Hepatocyte (in vitro differentiated cells): ENCODE results near the gene KLHL20.
A peak's percentile ranks its signal among the peaks of the same experiment; 100 is the strongest.

Source experiments
- CTCF ChIP-seq: fragments of 200-600 bp; sonication (generic); IDR thresholded peaks from 2 replicates; pipeline ENCODE4 v1.5.1; 2016; ENCODE audit warnings: antibody characterized with exemption, mild to moderate bottlenecking; ENCODE audit not compliant: poor library complexity
- EZH2 ChIP-seq: fragments of 200-600 bp; sonication (generic); IDR thresholded peaks from 2 replicates; pipeline ENCODE4 v1.6.1; 2016; ENCODE audit warnings: antibody characterized with exemption, mild to moderate bottlenecking, borderline replicate concordance

- TF ChIP-seq CTCF, result peak; percentile 10
- no peak for TF ChIP-seq EZH2
Measured at GRCh38 chr1:173714759-173715537, at the start of gene KLHL20.
